Dendritic cell treated with granulocyte-macrophage colony-stimulating factor and Interleukin-4, amounts not matched to agents 40 ng/mL and 50 ng/mL, for 4 days (primary cell): Measurements from ENCODE around the gene CFAP210.
"Not testable (repeated sequence)": the region's sequence is repeated elsewhere in the genome, so short reads cannot be mapped to it uniquely, and the experiment has no call there.

Source experiments
- H3K27ac Mint-ChIP-seq: one replicate; pipeline ENCODE4 v1.8.0; 2022; ENCODE audit warnings: mild to moderate bottlenecking, mixed read lengths
- H3K27me3 Mint-ChIP-seq: one replicate; pipeline ENCODE4 v1.8.0; 2022; ENCODE audit warnings: mild to moderate bottlenecking, mixed read lengths
- H3K36me3 Mint-ChIP-seq: one replicate; pipeline ENCODE4 v1.8.0; 2022; ENCODE audit warnings: low read depth, mixed read lengths
- H3K4me1 Mint-ChIP-seq: one replicate; pipeline ENCODE4 v1.8.0; 2022; ENCODE audit warnings: low read depth, mixed read lengths
- H3K4me3 Mint-ChIP-seq: one replicate; pipeline ENCODE4 v1.8.0; 2022; ENCODE audit warnings: mild to moderate bottlenecking, moderate library complexity, mixed read lengths
- H3K9me3 Mint-ChIP-seq: one replicate; pipeline ENCODE4 v1.8.0; 2022; ENCODE audit warnings: mixed read lengths
- intact Hi-C: fragments of 100-400 bp; cut with micrococcal nuclease; formaldehyde crosslinking; loops from one replicate; pipeline ENCODE4 v1.15.0; 2022

The CFAP210 gene

DNA sequence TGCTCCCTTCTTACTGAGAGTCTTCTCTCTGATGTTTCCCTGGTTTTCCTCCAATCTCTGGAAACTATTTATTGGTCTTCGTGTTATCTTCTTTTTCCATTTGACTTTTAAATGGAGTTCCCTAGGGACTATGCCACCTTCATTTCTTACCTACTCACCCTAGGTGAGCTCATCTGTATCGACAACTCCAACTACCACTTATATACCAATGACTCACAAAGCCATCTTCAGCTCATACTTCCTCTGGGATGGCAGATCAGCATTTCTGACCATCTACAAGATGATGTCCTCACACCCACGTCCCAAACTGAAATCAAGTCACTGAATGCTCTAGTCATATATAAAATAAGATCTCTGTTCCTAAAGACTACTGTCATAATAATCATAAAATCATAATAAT lies 40.6 kb downstream of the CFAP210 start:
- Mint-ChIP-seq H3K27ac (no peak overlapping the region), H3K36me3 (no peaks in the 10 kb centered on the region), H3K27me3 (no peaks in the 10 kb centered on the region), H3K4me3 (no peak overlapping the region), H3K9me3 (no peaks in the 10 kb centered on the region), H3K4me1 (peaks cover 12% of the 10 kb centered on the region)
- intact Hi-C loops, result no loop called here

DNA sequence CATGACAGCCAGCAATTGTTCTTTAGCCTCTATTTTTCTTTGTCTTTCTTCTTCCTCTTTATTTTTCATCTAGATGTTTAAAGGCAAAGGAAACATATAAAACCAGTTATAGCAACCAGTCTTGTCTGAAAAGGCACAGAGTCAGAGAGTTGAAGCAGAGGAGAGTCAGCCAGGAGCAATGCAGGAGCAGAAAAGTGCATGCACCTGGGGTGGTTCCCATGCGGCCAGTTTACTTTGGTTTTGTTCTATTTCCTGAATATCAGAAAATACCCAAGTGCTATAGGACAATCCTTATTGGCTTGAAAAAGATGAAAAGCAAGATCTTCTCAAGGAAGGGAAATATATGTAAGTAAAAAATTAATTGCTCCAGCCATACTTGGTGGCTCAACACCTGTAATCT lies 44.9 kb downstream of the CFAP210 start:
- peaks cover 5% of the 10 kb centered on the region for H3K4me1 Mint-ChIP-seq
- no peaks in the 10 kb centered on the region for H3K9me3 Mint-ChIP-seq
- H3K27me3 Mint-ChIP-seq, result no peaks in the 10 kb centered on the region
- intact Hi-C loops, result no loop called here
- H3K27ac Mint-ChIP-seq, result no peak overlapping the region
- H3K4me3 Mint-ChIP-seq, result no peak overlapping the region
- no peaks in the 10 kb centered on the region for H3K36me3 Mint-ChIP-seq

DNA sequence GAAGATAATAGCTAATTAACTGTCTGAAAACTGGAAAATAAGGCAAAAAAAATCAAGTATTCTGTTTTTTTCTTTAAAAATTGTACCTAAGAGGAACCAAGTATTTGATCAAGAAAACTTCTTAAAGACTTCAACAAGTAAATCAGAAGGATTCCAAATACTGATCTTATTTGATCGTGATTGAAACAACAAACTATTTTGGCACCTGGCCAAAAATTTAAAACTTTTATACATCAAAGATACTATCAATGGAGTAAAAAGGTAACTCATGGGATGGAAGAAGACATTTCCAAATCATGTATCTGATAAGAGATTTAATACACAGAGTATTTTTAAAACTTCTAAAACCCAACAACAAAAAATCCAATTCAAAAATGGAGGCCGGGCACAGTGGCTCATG lies 46.7 kb downstream of the CFAP210 start:
- H3K27ac Mint-ChIP-seq, result no peak overlapping the region
- intact Hi-C loops, result no loop called here
- no peak overlapping the region for H3K4me3 Mint-ChIP-seq
- H3K27me3 Mint-ChIP-seq, result no peaks in the 10 kb centered on the region
- H3K4me1 Mint-ChIP-seq, result peaks cover 5% of the 10 kb centered on the region
- H3K36me3 Mint-ChIP-seq, result no peaks in the 10 kb centered on the region
- H3K9me3 Mint-ChIP-seq, result no peaks in the 10 kb centered on the region

DNA sequence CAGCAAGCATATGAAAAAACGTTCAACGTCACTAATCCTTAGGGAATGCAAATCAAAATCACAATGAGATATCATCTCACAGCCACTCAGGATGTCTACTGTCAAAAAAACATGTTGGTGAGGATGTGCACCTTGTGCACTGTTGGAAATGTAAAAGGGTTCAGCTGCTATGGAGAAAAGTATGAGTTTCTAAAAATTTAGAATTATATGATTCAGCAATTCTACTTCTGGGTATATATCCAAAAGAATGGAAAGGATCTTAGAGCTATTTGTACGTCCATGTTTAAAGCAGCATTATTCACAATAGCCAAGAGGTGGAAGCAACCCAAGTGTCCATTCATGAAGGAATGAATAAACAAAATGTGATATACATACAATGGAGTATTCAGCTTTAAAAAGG lies 50.0 kb downstream of the CFAP210 start:
- H3K9me3 Mint-ChIP-seq, result no peaks in the 10 kb centered on the region
- no peaks in the 10 kb centered on the region for H3K27me3 Mint-ChIP-seq
- H3K36me3 Mint-ChIP-seq, result no peaks in the 10 kb centered on the region
- no peaks in the 10 kb centered on the region for H3K4me1 Mint-ChIP-seq
- no peak overlapping the region for H3K27ac Mint-ChIP-seq
- no peak overlapping the region for H3K4me3 Mint-ChIP-seq
- intact Hi-C loops, result no loop called here

DNA sequence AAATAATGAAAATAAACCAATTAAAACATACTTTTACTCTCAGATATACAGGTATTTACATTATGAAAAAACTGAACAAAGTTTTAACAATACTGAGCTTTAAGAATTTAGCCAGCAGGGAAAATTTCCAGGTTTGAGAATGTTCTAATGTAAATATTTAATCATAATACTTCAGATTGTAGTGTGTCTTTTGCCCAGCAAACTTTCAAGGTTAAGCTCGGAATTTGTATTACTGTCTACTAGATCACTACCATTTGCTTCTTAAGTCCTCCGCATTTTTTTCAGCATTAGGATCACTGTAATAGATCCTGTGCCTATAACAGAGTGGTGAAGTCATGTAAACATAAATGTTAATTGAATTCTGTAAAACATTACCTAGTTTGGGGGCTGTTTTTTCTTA lies 52.7 kb downstream of the CFAP210 start:
- Mint-ChIP-seq H3K4me3 (no peak overlapping the region), H3K27me3 (no peaks in the 10 kb centered on the region), H3K9me3 (no peaks in the 10 kb centered on the region), H3K4me1 (no peaks in the 10 kb centered on the region), H3K36me3 (no peaks in the 10 kb centered on the region), H3K27ac (no peak overlapping the region)
- intact Hi-C loops, result no loop called here

DNA sequence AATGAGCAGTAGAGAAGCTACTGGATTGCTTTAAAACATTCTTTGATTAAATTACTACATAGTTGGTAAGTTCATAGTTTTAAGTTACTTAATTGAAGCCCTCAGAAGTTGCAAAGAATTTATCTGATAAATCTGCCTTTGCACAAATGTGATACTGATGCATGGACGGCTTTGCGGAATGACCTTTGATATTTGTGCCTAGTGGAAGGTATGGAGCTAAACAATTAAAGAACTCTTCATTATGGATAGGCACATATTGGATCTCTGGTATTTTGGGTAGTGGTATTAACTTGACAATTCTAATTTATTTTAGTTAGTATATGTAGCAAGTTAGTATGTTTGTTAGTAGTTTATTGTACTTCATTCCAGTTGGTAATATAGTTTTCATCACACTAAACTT lies 54.1 kb downstream of the CFAP210 start:
- intact Hi-C loops, result no loop called here
- no peak overlapping the region for H3K27ac Mint-ChIP-seq
- no peak overlapping the region for H3K4me3 Mint-ChIP-seq
- no peaks in the 10 kb centered on the region for H3K9me3 Mint-ChIP-seq
- no peaks in the 10 kb centered on the region for H3K27me3 Mint-ChIP-seq
- no peaks in the 10 kb centered on the region for H3K4me1 Mint-ChIP-seq
- no peaks in the 10 kb centered on the region for H3K36me3 Mint-ChIP-seq

DNA sequence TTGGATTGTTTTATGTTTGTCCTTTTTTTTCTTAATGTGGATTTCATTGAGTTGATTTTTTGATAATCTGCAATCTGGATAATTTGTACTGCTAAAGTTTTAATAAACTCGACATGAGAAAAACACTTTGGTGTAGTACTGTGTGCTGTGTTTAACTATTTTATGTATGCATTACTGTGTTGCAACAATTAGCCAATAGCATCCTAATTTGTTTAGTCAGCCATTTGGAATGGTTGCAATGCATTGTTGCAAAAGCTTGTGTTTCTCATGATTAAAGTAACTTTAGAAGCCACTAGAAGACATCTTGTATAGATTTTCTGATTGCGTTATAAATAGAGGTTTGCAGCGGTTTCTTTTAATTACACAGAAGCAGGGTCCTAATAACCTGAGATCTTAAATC lies 56.6 kb downstream of the CFAP210 start:
- intact Hi-C loops, result no loop called here
- no peaks in the 10 kb centered on the region for H3K4me1 Mint-ChIP-seq
- H3K4me3 Mint-ChIP-seq, result no peak overlapping the region
- no peak overlapping the region for H3K27ac Mint-ChIP-seq
- H3K9me3 Mint-ChIP-seq, result no peaks in the 10 kb centered on the region
- no peaks in the 10 kb centered on the region for H3K27me3 Mint-ChIP-seq
- no peaks in the 10 kb centered on the region for H3K36me3 Mint-ChIP-seq

DNA sequence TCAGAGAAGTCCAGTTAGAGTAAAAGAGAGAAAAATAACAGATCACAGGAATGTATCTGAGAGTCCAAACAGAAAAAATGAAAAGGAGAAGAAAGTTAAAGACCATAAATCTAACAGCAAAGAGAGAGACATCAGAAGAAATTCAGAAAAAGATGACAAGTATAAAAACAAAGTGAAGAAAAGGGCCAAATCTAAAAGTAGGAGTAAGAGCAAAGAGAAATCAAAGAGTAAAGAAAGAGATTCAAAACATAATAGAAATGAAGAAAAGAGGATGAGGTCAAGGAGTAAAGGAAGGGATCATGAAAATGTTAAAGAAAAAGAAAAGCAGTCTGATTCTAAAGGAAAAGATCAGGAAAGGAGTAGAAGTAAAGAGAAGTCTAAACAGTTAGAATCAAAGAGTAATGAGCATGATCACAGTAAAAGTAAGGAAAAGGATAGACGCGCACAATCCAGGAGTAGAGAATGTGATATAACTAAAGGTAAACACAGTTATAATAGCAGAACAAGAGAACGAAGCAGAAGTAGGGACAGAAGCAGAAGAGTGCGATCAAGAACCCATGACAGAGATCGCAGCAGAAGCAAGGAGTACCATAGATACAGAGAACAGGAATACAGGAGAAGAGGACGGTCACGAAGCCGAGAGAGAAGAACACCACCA lies 57.6 kb downstream of the CFAP210 start:
- H3K27me3 Mint-ChIP-seq, result no peaks in the 10 kb centered on the region
- no peak overlapping the region for H3K4me3 Mint-ChIP-seq
- no peaks in the 10 kb centered on the region for H3K4me1 Mint-ChIP-seq
- H3K9me3 Mint-ChIP-seq, result no peaks in the 10 kb centered on the region
- H3K36me3 Mint-ChIP-seq, result peaks cover 4% of the 10 kb centered on the region
- H3K27ac Mint-ChIP-seq, result no peak overlapping the region
- intact Hi-C loops, result no loop called here

DNA sequence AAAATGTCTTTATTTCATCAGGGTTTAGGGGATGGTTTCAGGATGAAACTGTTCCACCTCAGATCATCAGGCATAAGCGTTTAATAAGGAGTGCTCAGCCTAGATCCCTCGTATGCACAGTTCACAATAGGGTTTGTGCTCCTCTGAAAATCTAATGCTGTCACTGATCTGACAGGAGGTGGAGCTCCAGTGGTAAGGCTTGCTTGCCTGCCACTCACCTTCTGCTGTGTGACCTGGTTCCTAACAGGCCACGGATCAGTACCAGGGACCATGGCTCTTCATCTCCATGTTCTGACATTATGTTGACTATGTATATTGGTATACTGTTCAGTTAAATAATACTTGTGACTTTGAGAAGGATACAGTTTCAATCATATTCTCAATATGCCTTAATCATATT lies 68.4 kb downstream of the CFAP210 start:
- intact Hi-C loops, result no loop called here
- H3K36me3 Mint-ChIP-seq, result peaks cover 72% of the 10 kb centered on the region
- H3K27ac Mint-ChIP-seq, result no peak overlapping the region
- H3K9me3 Mint-ChIP-seq, result no peaks in the 10 kb centered on the region
- no peaks in the 10 kb centered on the region for H3K4me1 Mint-ChIP-seq
- no peaks in the 10 kb centered on the region for H3K27me3 Mint-ChIP-seq
- H3K4me3 Mint-ChIP-seq, result no peak overlapping the region

DNA sequence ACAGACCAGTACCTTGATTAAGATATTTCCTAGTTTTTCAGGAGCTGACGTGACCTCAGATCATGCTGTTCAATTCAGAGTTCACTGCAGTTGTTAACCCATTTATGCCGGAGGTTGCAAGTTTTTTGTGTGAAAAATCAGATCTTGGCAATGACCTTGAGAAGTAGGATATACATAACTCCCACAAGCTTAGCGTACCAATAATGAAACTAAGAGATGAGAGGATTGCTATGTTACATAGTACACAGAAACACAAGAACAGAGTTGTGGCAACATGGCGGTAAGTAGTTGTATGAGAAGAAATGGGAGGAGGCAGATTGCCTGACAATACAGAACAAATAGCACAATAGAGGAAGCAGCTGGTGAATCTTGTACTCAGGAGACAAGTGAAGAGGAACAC lies 71.0 kb downstream of the CFAP210 start:
- H3K27ac Mint-ChIP-seq, result no peak overlapping the region
- peaks cover 84% of the 10 kb centered on the region for H3K36me3 Mint-ChIP-seq
- no peaks in the 10 kb centered on the region for H3K4me1 Mint-ChIP-seq
- H3K27me3 Mint-ChIP-seq, result no peaks in the 10 kb centered on the region
- H3K9me3 Mint-ChIP-seq, result no peaks in the 10 kb centered on the region
- H3K4me3 Mint-ChIP-seq, result no peak overlapping the region
- intact Hi-C loops, result no loop called here

DNA sequence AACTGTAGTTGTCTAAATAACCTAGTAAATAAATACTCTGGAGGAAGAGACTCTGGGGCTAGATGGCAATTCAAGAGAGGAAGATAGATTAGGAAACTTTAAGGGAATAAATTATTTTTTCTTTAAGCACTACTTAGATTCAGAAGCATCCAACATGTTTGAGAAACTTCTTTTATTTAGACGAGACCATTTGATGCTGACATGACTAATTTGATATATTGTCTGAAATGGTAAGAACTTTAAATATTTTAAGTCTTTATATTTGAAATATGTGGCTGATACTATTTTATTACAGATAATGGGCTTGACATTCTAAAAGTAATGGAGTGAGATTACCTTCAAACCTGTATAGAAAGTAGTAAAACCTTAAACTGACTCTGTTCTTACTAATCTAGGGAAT lies 73.7 kb downstream of the CFAP210 start:
- Mint-ChIP-seq H3K36me3 (peaks cover 87% of the 10 kb centered on the region), H3K27ac (no peak overlapping the region), H3K4me1 (peaks cover 8% of the 10 kb centered on the region), H3K27me3 (no peaks in the 10 kb centered on the region), H3K4me3 (no peak overlapping the region), H3K9me3 (peaks cover 5% of the 10 kb centered on the region)
- intact Hi-C loops, result no loop called here

DNA sequence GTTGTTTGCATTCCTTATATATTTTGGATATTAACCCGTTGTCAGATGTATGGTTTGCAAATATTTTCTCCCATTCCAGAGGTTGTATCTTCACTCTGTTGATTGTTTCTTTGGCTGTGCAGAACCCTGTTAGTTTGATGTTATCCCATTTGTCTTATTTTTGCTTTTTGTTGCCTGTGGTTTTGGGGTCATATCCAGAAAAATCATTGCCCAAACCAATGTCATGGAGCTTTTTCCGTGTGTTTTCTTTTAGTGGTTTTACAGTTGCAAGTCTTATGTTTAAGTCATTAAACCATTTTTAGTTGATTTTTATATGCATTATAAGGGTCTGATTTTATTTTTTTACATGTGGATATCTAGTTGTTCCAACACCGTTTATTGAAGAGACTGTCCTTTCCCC lies 74.3 kb downstream of the CFAP210 start:
- H3K9me3 Mint-ChIP-seq, result peaks cover 10% of the 10 kb centered on the region
- H3K27me3 Mint-ChIP-seq, result no peaks in the 10 kb centered on the region
- H3K36me3 Mint-ChIP-seq, result peaks cover 87% of the 10 kb centered on the region
- H3K27ac Mint-ChIP-seq, result no peak overlapping the region
- peaks cover 8% of the 10 kb centered on the region for H3K4me1 Mint-ChIP-seq
- intact Hi-C loops, result loop anchor here (10.0 kb wide), 1 partner anchor 325 kb away; no protein-coding TSS in a partner anchor
- H3K4me3 Mint-ChIP-seq, result no peak overlapping the region

DNA sequence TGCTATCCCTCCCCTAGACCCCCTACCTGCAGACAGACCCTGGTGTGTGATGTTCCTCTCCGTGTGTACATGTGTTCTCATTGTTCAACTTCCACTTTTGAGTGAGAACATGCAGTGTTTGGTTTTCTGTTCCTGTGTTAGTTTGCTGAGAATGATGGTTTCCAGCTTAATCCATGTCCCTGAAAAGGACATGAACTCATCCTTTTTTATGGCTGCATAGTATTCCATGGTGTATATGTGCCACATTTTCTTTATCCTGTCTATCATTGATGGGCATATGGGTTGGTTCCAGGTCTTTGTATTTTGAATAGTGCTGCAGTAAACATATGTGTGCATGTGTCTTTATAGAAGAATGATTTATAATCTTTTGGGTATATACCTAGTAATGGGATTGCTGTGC lies 78.2 kb downstream of the CFAP210 start:
- intact Hi-C loops, result loop anchor here (10.0 kb wide), 1 partner anchor 329 kb away; no protein-coding TSS in a partner anchor
- H3K36me3 Mint-ChIP-seq, result peaks cover 93% of the 10 kb centered on the region
- H3K4me1 Mint-ChIP-seq, H3K27ac Mint-ChIP-seq, H3K27me3 Mint-ChIP-seq, H3K9me3 Mint-ChIP-seq, H3K4me3 Mint-ChIP-seq: not testable (repeated sequence)

DNA sequence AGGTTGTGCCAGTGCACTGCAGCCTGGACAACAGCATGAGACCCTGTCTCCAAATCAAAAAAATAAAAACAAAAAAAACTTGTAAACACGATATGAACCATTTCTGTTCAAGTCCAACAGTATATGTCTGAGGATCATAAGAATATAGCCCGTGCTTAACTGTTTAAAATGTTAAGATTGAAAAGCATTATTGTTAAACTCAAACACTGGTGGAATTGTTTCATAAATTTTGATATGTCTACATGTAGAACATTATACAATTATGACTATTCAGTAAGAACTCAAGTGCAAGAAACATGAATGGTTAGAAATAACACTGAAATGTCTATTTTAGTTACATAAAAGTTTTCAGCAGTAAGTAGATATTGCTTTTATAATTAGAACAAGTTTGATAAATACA lies 80.3 kb downstream of the CFAP210 start:
- no peak overlapping the region for H3K27ac Mint-ChIP-seq
- H3K27me3 Mint-ChIP-seq, result no peaks in the 10 kb centered on the region
- H3K4me1 Mint-ChIP-seq, result peaks cover 8% of the 10 kb centered on the region
- intact Hi-C loops, result loop anchor here (10.0 kb wide), 1 partner anchor 331 kb away; no protein-coding TSS in a partner anchor
- H3K4me3 Mint-ChIP-seq, result no peak overlapping the region
- peaks cover 10% of the 10 kb centered on the region for H3K9me3 Mint-ChIP-seq
- H3K36me3 Mint-ChIP-seq, result peaks cover 97% of the 10 kb centered on the region

DNA sequence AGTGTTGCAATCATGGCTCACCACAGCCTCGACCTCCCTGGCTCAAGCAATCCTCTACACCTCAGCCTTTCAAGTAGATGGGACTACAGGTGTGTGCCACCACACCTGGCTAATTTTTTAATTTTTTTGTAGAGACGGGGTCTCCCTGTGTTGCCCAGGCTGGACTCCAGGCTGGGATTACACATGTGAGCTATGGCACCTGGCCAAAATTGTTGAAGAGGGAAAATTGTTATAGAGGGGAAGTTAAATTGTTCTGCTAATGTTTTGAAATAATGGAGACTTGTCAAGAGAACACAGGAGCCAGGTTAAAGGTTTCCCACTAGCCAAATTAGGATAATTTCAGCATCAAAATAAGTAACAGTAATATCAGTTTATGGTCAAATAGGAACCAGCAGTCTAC lies 84.9 kb downstream of the CFAP210 start:
- intact Hi-C loops, result loop anchor here (10.0 kb wide), 1 partner anchor 54 kb away; no protein-coding TSS in a partner anchor
- no peaks in the 10 kb centered on the region for H3K9me3 Mint-ChIP-seq
- H3K36me3 Mint-ChIP-seq, result peaks cover 96% of the 10 kb centered on the region
- H3K27ac Mint-ChIP-seq, result no peak overlapping the region
- no peaks in the 10 kb centered on the region for H3K27me3 Mint-ChIP-seq
- no peaks in the 10 kb centered on the region for H3K4me1 Mint-ChIP-seq
- H3K4me3 Mint-ChIP-seq, result no peak overlapping the region
